ENCODE results near the gene RAI2. TPM values are rescaled to one million over a fixed set of nuclear protein-coding genes. Genes with fewer than 3 reads are reported as not detected.

The RAI2 gene
- total RNA-seq, 2 experiments from 2014 or later, result 1.5 to 2.0 TPM

DNA sequence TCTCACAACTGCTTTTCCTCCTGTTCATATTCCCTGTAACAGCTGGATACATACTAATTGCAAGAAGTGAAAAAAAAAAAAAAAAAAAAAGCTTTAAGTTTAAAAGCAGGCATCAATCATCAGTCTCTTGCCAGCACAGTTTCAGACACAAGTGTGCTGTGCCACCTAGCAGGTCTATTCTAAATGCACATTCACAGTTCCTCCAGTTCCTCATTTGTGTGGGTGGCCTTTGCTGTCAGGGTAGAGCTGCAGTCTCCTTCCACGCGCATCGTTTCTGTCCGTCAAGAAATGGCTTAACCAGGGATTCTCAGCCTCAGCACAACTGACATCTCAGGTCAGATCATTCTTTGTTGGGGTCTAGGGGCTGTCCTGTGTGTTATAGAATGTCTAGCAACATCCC is 62.2 kb downstream of the RAI2 start:
- ATAC-seq (ENCODE audit: poor library complexity) (no peak), DNase-seq (no peak)
- Histone ChIP-seq H3K4me1 (ENCODE audit: insufficient read depth, low read length) (no peaks in the 10 kb centered on the region), H3K36me3 (ENCODE audit: insufficient read depth, low read length) (no peaks in the 10 kb centered on the region), H3K27ac (ENCODE audit: low read depth in 1 of 2, low read length in 2 of 2) (no peak overlapping the region), H3K27me3 (ENCODE audit: control insufficient read depth in 1 of 2, insufficient read depth in 2 of 2, low read length in 2 of 2) (no peaks in the 10 kb centered on the region), H3K4me3 (ENCODE audit: low read length) (no peak overlapping the region), H3K9me3 (ENCODE audit: control insufficient read depth in 1 of 2, insufficient read depth in 1 of 2, low read length in 2 of 2) (no peaks in the 10 kb centered on the region)
- Mint-ChIP-seq H3K27ac (no peak overlapping the region), H3K36me3 (ENCODE audit: low read depth) (no peaks in the 10 kb centered on the region), H3K4me3 (no peak overlapping the region), H3K9me3 (no peaks in the 10 kb centered on the region), H3K27me3 (no peaks in the 10 kb centered on the region), H3K4me1 (ENCODE audit: low read depth) (peaks cover 15% of the 10 kb centered on the region)
- intact Hi-C loops (cut with DNase I, micrococcal nuclease), result loop anchor here in 1 of 2 experiments (10.0 kb wide), 1 partner anchor 576 kb away; no protein-coding TSS in a partner anchor
- TF ChIP-seq, protein P1, sequence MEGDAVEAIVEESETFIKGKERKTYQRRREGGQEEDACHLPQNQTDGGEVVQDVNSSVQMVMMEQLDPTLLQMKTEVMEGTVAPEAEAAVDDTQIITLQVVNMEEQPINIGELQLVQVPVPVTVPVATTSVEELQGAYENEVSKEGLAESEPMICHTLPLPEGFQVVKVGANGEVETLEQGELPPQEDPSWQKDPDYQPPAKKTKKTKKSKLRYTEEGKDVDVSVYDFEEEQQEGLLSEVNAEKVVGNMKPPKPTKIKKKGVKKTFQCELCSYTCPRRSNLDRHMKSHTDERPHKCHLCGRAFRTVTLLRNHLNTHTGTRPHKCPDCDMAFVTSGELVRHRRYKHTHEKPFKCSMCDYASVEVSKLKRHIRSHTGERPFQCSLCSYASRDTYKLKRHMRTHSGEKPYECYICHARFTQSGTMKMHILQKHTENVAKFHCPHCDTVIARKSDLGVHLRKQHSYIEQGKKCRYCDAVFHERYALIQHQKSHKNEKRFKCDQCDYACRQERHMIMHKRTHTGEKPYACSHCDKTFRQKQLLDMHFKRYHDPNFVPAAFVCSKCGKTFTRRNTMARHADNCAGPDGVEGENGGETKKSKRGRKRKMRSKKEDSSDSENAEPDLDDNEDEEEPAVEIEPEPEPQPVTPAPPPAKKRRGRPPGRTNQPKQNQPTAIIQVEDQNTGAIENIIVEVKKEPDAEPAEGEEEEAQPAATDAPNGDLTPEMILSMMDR (IDR thresholded peaks at IDR 0.05), result no peak
- POLR2A ChIA-PET, result no interaction called here
- CTCF ChIA-PET, result interaction anchor here (0.7 kb wide), 1 partner anchor 19 kb away, joined by 4 read pairs; no protein-coding TSS in a partner anchor

DNA sequence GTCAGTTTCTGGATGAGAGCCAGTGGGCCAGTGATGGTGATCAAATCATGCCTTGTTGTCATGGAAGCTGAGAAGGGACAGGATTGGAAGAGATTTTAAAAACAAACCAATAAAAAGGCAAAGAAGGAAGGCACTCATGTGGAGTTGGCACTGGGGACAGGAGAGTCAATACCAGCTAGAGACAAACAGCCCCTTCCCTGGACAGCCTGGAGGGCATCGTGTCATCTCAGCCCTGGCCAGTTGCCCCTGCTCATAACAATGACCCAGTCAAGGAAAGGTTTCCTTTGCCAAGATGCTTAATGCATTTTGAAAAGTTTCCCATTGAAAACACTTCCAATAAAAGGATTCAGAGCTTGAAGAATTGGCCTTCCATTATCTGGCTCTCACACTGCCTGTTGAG is 68.3 kb downstream of the RAI2 start:
- Mint-ChIP-seq H3K27ac (no peak overlapping the region), H3K4me3 (no peak overlapping the region), H3K9me3 (no peaks in the 10 kb centered on the region), H3K4me1 (ENCODE audit: low read depth) (peaks cover 18% of the 10 kb centered on the region), H3K27me3 (no peaks in the 10 kb centered on the region), H3K36me3 (ENCODE audit: low read depth) (no peaks in the 10 kb centered on the region)
- ATAC-seq (ENCODE audit: poor library complexity) (no peak), DNase-seq (no peak)
- Histone ChIP-seq H3K27ac (ENCODE audit: low read depth in 1 of 2, low read length in 2 of 2) (no peak overlapping the region), H3K4me1 (ENCODE audit: insufficient read depth, low read length) (peaks cover 5% of the 10 kb centered on the region), H3K9me3 (ENCODE audit: control insufficient read depth in 1 of 2, insufficient read depth in 1 of 2, low read length in 2 of 2) (no peaks in the 10 kb centered on the region), H3K27me3 (ENCODE audit: control insufficient read depth in 1 of 2, insufficient read depth in 2 of 2, low read length in 2 of 2) (no peaks in the 10 kb centered on the region), H3K36me3 (ENCODE audit: insufficient read depth, low read length) (no peaks in the 10 kb centered on the region), H3K4me3 (ENCODE audit: low read length) (no peak overlapping the region)
- ChIA-PET POLR2A (no interaction called here), CTCF (no interaction called here)
- intact Hi-C loops (cut with DNase I, micrococcal nuclease), result loop anchor here in 1 of 2 experiments (5.0 to 10.0 kb wide), 3 partner anchors 46 to 582 kb away; no protein-coding TSS in a partner anchor
- TF ChIP-seq, protein P1 (IDR thresholded peaks at IDR 0.05), result no peak

DNA sequence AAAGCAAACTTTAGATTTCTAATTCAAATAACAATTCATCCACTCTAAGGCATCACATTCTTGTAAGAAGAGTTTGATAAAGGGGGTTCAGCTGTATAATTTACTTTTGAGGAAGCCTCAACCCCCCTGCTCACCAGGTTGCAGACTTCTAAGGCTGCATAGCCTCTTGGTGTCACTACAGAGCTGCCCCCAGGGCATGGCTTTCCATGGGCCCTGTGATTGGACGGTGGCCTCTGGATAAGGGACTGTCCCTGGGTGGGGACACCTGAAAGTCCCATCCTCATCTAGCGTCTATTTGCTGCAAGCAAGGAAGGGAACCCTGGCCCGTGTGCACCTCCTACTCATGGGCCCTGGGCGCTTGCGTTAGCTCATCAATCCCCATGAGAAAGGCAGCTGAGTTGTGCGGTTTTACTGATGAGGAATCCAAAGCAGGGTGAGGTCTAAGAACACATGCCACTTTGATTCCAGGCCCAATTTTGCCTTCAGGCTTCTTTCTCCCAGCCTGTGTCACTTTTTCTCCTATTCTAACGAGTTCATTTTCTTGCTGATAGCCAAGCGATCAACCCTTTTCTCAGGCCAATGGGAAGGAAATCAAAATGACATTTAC is 72.0 kb downstream of the RAI2 start:
- DNase-seq (no peak), ATAC-seq (ENCODE audit: poor library complexity) (no peak)
- Mint-ChIP-seq H3K9me3 (no peaks in the 10 kb centered on the region), H3K36me3 (ENCODE audit: low read depth) (no peaks in the 10 kb centered on the region), H3K4me3 (no peak overlapping the region), H3K27ac (no peak overlapping the region), H3K4me1 (ENCODE audit: low read depth) (peaks cover 18% of the 10 kb centered on the region), H3K27me3 (no peaks in the 10 kb centered on the region)
- Histone ChIP-seq H3K27ac (ENCODE audit: low read depth in 1 of 2, low read length in 2 of 2) (no peak overlapping the region), H3K36me3 (ENCODE audit: insufficient read depth, low read length) (no peaks in the 10 kb centered on the region), H3K9me3 (ENCODE audit: control insufficient read depth in 1 of 2, insufficient read depth in 1 of 2, low read length in 2 of 2) (no peaks in the 10 kb centered on the region), H3K4me1 (ENCODE audit: insufficient read depth, low read length) (peaks cover 5% of the 10 kb centered on the region), H3K27me3 (ENCODE audit: control insufficient read depth in 1 of 2, insufficient read depth in 2 of 2, low read length in 2 of 2) (no peaks in the 10 kb centered on the region), H3K4me3 (ENCODE audit: low read length) (no peak overlapping the region)
- TF ChIP-seq, protein P1 (IDR thresholded peaks at IDR 0.05), result no peak
- intact Hi-C loops (cut with DNase I, micrococcal nuclease), result no loop called here
- ChIA-PET CTCF (no interaction called here), POLR2A (no interaction called here)

Measured in CD4-positive, alpha-beta T cell (primary cell).